IPS DF 19.7 (cell line): ENCODE measurements around the gene COX15.
"Not testable (repeated sequence)": the region's sequence is repeated elsewhere in the genome, so short reads cannot be mapped to it uniquely, and the experiment has no call there.

Source experiments
- DNase-seq: peaks from one replicate; pipeline ENCODE4 v3.0.0-alpha.2; 2013; ENCODE audit warnings: low read depth, low spot score

Gene COX15

GRCh38 chr10:99740933-99741559 is 9.1 kb upstream of the COX15 start:
- DNase-seq, result no peak

GRCh38 chr10:99740260-99740659 is 8.3 kb upstream of the COX15 start:
- no peak for DNase-seq

GRCh38 chr10:99734111-99734510 is 2.2 kb upstream of the COX15 start:
- not testable (repeated sequence) for DNase-seq

DNA sequence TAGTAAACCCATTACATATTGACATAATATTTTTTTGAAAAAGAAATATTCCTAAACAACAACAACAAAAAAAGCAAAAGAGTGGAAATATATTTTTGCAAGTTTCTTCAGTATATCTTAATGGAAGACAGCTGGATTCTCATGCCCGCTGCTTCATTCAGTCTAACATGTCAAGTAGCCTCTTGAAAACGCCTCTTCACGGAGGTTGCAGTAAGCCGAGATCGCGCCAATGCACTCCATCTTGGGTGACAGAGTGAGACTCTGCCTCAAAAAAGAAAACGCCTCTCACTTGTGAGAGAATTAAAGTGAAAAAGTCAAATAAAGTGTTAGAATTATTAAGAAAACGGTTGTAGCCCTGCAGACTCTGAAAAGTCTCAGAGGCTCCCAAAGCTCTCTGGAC is 1.4 kb upstream of the COX15 start:
- DNase-seq, result no peak

GRCh38 chr10:99731306-99732032 is 458 bp downstream of the COX15 start:
- DNase-seq, result no peak

DNA sequence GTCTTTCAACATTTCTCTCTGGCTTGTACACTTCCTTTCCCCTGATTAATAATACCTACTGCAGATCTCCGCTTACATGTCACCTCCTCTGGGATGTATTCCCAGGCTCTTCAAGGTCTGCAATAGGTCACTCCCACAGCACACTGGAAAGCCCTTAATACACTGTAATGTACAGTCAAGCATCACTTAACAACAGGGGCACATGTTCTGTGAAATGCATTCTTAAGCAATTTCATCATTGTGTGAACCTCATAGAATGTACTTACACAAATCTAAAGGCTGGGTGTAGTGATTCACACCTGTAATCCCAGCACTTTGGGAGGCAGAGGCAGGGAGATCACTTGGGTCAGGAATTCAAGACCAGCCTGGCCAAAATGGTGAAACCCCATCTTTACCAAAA is 1.9 kb downstream of the COX15 start:
- DNase-seq, result no peak

- DNase-seq, result no peak
Observed at GRCh38 chr10:99720387-99720786, 11.5 kb downstream of the COX15 start.

GRCh38 chr10:99714446-99714845 is 17.5 kb downstream of the COX15 start:
- DNase-seq, result no peak

GRCh38 chr10:99711129-99711719 is 20.7 kb downstream of the COX15 start:
- no peak for DNase-seq

GRCh38 chr10:99709480-99710229 is 22.3 kb downstream of the COX15 start:
- no peak for DNase-seq

DNA sequence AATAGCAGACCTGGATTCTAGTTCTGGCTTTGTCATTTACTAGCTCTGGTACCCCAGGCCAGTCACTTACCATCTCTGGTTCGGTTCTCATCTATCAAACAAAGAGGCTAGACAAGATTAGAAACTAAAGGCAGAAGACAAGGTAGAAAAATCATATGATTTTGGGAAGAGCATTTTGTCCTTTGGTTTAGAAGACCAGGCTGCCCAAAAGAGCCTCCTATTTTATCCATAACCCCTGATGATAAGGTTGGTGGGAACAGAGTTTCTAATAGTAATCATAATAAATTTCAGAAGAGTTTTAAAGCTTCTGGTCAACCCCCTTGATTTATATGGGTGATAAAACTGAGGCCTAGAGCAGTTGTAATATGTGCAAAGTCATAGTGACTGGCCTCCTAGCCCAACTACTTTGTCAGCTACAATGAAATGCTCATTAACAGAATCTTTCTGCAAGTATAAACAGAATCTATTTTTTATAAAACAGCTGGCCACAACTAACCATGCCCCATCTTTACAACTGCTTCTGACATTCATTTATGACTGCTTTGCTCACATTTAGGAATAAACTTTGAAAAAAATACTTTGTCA is 23.4 kb downstream of the COX15 start:
- DNase-seq, result no peak

- no peak for DNase-seq
Observed at GRCh38 chr10:99700649-99701048, 31.3 kb downstream of the COX15 start.

- no peak for DNase-seq
Observed at GRCh38 chr10:99698504-99699080, 33.3 kb downstream of the COX15 start.

- DNase-seq, result no peak
Observed at GRCh38 chr10:99695761-99696160, 36.2 kb downstream of the COX15 start.

DNA sequence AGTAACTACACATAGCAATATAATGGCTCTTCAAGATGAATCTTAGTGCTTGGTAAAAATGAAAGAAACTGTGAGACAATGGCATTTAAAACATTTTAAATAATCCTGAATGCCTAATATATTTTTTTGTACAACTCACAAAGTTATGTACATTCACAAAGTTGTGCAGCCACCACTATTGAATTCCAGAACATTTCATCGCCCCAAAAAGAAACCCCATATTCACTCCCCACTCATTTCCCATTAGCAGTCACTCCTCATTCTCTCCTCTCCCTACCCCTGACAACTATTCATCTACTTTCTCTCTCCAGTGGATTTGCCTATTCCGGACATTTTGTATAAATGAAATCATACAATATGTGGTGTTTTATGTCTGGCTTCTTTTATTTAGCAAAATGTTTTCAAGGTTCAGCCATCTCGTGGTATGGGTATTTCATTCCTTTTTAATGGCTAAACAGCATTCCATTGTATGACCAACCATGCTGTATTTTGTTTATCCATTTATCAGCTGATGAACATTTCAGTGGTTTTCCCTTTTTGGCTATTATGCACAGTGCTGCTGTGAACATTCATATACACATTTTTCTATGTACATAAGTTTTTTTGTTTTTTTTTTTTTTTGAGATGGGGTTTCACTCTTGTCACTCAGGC is 37.9 kb downstream of the COX15 start:
- no peak for DNase-seq

- no peak for DNase-seq
Observed at GRCh38 chr10:99689461-99689860, 42.5 kb downstream of the COX15 start.

DNA sequence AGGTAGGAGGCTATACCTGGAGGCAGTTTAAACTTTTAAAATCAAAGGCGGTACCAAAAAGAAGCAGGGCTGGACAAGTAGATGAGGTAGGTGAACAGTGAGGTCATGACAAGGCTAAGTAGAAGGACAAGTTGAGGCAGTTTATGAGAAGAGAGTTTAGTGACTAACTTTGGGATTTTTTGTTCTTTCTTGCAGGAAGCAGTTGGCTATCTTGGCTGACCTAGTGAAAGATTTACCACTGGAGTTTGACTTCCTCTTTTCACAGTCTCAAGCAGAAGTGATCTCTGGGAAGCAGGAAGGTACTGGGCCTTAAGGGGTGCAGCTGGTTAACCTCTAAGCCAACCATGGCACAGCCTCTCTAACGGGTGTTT is 46.3 kb downstream of the COX15 start:
- DNase-seq, result no peak

DNA sequence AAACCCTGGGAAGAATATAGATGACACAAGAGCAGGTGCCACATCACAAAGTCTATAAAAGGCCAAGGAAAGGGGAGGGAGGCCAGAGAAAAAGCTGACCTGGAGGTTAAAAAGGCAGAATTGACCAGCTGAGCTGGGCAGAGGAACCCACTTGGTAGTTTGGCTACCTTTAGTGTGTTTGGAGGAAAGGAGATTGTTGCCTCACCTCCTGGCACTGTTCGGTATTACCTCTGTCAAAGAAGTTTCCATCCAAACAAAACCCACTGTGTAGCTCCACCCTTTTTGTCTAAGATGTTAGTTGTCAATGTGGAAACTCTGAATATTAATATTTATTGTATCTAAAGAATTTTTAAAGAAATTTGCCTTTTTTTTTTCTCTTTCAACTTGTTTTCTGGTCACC is 49.2 kb downstream of the COX15 start:
- no peak for DNase-seq
